Midbrain (tissue), 1 donor: Measurements from ENCODE around the gene MEIS2.
"Not testable (repeated sequence)": the region's sequence is repeated elsewhere in the genome, so short reads cannot be mapped to it uniquely, and the experiment has no call there.

Source experiments
- DNase-seq: peaks from one replicate; lab custom pipeline; 2025; lab: John Stamatoyannopoulos, UW

MEIS2 gene

DNA sequence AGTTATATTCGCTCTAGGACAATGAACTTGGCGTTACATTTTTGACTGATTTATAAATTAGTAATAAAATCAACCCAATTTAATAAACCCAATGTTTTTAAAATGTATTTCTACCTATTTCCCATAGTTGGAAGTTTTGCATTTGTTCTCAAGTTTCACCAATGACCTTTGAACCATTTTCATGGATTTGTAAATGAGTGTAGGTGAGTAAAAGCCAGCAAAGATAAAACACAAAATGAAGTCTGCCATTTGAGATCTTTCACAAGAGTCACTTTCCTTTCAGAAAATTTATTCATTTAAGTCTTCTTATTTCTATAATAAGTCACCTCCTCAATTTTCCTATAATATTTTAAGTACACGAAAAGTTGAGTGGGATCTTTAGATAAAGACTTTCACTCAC lies 92.1 kb downstream of the MEIS2 start:
- no peak for DNase-seq

GRCh38 chr15:37007301-37007700 lies 93.0 kb downstream of the MEIS2 start:
- no peak for DNase-seq

GRCh38 chr15:37004981-37005735 lies 95.2 kb downstream of the MEIS2 start:
- no peak for DNase-seq

DNA sequence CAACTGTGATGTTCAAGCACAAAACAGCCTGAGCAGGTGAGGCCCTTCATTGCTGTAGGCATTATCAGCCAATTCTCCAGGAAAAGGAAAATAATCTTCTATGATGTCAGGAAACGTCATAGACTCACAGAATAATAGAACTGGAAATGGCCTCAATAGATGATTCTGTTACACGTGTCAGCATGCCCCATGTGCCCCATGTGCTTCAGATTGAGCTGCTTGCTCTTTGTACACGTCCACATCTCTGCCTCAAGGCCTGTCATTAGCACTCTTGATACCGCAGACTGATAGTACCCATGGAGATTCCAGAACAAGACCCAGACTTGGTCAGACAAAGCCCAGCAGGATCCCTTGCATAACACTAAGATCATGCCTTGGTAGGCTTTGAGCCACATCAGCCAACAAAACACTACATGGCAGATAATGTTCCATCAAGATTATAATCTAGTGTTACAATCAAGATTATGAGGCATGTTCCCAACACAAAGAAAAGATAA lies 95.9 kb downstream of the MEIS2 start:
- DNase-seq: no peak

DNA sequence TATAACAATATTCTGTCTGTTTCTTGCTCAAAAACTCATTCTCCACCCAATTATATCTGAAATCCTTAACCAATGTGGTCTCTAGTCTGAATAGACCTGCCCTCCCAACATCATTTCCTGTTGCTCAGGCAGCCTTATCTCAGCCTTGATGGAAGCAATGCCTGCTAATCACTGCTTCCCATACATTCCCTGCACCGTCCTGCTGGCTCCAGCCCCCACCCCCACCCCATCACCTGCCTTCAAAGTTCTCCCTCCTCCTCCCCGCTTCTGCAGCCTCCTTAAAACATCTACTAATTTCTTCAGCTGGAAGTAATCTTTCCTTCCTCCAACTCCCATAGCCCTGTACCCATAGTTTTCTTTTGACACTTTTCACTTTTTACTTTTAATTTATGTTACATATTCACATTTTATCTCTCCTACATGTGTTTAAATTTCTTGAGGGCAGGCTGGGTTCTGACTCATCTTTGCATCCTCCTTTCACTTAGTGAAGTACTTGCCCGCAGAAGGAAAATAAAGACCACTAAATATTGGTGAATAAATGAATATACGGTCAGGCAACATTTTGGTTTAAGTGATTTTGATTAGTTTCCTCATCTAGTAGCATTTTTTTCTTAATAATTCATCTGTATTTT lies 98.2 kb downstream of the MEIS2 start:
- no peak for DNase-seq

DNA sequence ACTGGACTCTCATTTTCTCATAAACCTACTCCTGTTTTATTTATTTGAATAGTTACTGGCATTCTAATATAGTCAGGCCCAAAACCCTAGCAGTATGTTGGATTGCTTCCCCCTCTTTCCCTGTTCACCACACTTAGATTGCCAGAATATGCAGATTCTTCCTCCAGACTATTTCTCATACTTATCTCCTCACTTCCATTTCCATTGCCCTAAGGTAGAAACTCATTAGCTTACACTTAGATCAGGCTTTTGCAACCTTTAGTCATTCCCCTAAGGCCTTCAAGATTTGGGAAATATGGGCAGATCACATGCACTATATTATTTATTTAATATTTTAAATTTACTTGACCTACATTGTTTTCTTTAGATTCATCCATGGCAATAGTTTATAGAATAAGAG lies 98.9 kb downstream of the MEIS2 start:
- DNase-seq: no peak

DNA sequence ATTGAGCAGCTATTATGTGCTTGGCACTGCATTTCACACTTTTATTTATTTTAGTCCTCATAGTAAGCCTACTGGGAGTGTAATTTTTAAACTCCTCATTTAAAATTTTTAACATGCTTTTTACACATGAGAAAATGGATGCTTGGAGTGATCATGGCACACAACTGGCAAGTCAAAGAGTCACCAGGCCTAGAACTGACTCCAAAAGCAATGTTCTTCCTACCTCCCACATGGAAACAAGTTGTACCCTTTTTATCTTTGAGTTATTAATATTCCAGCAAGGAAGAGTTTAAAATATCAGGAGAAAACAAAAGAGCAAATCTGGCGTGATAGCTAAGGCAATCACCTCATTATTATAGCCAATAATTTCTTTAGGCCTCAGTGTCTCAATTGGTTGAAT lies 100.6 kb downstream of the MEIS2 start:
- no peak for DNase-seq

GRCh38 chr15:36996538-36997181 lies 103.7 kb downstream of the MEIS2 start:
- no peak for DNase-seq

GRCh38 chr15:36996121-36996520 lies 104.2 kb downstream of the MEIS2 start:
- DNase-seq: no peak

GRCh38 chr15:36994790-36995189 lies 105.6 kb downstream of the MEIS2 start:
- no peak for DNase-seq

- DNase-seq: no peak
These were observed 107.9 kb downstream of the MEIS2 start for GRCh38 chr15:36992454-36992853.

- DNase-seq: no peak
These were observed 111.4 kb downstream of the MEIS2 start for GRCh38 chr15:36988947-36989346.

DNA sequence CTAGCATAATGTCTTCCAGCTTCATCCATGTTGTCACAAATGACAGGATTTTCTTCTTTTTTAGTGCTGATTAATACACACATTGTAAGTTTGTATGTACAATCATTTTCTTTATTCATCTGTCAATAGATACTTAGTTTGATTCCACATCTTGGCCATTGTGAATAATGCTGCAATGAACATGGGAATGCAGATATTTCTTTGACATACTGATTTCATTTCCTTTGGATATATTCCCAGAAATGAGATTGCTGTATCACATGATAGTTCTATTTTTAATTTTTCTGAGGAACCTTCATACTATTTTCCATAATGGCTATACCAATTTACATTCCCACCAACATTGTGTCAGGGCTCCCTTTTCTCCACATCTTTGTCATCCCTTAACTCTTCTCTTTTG lies 117.9 kb downstream of the MEIS2 start:
- DNase-seq: no peak

- not testable (repeated sequence) for DNase-seq
These were observed 120.1 kb downstream of the MEIS2 start for GRCh38 chr15:36980281-36980680.

DNA sequence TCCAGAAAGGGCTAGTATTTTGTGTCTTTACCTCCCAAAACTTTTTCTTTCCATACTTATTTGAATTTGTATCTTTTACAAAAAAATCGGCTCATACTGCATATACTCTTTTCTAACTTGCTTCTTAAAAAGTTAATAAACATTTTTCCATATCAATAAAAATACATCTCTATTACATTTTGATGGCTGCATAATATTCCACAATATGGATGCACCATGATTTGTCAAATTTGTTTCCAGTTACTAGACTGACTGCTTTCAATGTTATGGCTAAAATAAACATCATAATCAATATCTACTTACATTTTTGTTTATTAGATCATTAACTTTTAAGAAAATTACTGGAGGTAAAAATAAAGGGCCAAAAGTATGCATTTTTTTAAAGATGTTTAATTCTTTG lies 121.7 kb downstream of the MEIS2 start:
- DNase-seq: no peak

GRCh38 chr15:36978126-36978525 lies 122.2 kb downstream of the MEIS2 start:
- DNase-seq: no peak

DNA sequence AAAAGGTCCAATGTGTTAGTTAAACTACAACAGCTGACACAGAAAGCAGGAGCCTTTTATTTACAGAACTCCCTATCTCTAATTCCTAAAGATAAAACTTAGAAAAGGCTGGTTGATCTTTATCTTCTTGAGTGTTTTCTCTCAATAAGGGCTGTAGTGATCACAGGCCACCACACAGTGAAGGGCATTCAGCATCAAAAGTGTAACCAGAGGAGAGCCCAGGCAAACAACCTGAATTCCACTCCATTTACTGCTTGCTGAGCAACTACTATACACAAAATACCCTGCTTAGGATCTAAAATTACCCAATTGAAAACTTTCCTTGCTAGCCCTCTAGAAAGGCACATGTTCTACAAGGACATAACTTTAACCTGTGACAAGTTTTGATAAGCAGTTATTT lies 122.7 kb downstream of the MEIS2 start:
- no peak for DNase-seq

GRCh38 chr15:36972704-36973103 lies 127.6 kb downstream of the MEIS2 start:
- DNase-seq: no peak

GRCh38 chr15:36970522-36970921 lies 129.8 kb downstream of the MEIS2 start:
- DNase-seq: no peak

DNA sequence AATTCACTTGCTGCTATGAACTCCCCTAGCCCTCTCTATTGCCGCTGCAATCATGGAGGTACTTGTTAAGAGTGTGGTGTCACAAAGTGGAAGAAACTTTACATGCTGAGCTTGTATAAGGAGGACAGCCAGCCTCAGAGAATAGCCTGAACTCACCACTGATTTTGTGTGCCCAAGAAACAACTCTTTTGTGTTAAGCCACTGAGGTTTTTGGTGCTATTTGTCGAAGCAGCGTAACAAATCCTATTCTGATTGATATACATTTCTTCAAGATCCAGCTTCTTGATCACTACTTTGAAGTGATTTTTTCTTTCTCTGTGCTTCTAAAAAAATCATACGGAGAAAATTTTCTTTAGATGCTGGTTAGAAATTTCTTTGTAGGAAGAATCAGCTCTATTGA lies 132.4 kb downstream of the MEIS2 start:
- no peak for DNase-seq

DNA sequence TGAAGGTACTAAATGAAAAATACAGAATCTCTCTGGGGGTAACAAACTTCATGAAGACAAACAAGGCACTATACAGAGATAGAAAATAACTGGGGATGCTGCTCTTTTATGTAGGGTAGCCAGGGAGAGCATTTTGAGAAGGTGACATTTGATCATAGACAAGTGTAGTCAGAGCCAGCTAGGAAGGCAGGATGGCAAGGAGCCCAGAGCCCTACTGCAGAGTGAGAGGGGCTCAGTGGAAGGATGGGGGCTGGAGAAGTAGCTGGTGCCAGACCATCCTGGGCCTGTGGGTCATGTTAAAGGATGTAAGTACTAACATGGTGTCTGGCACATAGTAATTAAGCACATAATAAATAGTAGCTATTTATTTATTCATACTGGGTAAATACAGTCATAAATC lies 133.6 kb downstream of the MEIS2 start:
- DNase-seq: no peak

GRCh38 chr15:36965570-36966342 lies 134.6 kb downstream of the MEIS2 start:
- no peak for DNase-seq
